OCI-LY7 (cell line): ENCODE results near the gene KCNQ5. TPM values are rescaled to one million over a fixed set of nuclear protein-coding genes. Genes with fewer than 3 reads are reported as not detected.

ENCODE experiments used
- BruUV-seq: library from RNA; stranded (reverse); fragments of 400-500 nt; replicated peaks from 2 replicates; lab custom pipeline; 2021; lab: Mats Ljungman, UMichigan
- CTCF ChIA-PET: fragments of 300-600 bp; sonication (Branson Sonifier 250); formaldehyde crosslinking; loops from one replicate; lab custom pipeline; 2022; ENCODE audit warnings: antibody characterized with exemption; ENCODE audit not compliant: unreplicated experiment; lab: Charles Lee
- POLR2A ChIA-PET: fragments of 300-600 bp; sonication (Branson Sonifier 250); formaldehyde crosslinking; loops from one replicate; lab custom pipeline; 2022; ENCODE audit warnings: antibody characterized with exemption; lab: Charles Lee
- DNase-seq: peaks from one replicate; pipeline ENCODE4 v3.0.0-alpha.2; 2015; ENCODE audit warnings: low spot score
- H2AFZ ChIP-seq: fragments of 200-600 bp; sonication (generic), shearing (Covaris generic); 2 replicates; pipeline ENCODE4 v1.6.1; 2014; ENCODE audit warnings: mild to moderate bottlenecking, antibody characterized with exemption, low read length, moderate library complexity
- H3K27ac ChIP-seq: fragments of 200-600 bp; sonication (generic); 2 replicates; pipeline ENCODE4 v1.5.1; 2014; ENCODE audit warnings: mixed run types, low read depth, mild to moderate bottlenecking, moderate library complexity, low read length, inconsistent platforms; ENCODE audit not compliant: poor library complexity, severe bottlenecking
- H3K36me3 ChIP-seq: fragments of 200-600 bp; sonication (generic); 2 replicates; pipeline ENCODE4 v1.6.1; 2014; ENCODE audit warnings: mild to moderate bottlenecking, antibody characterized with exemption, low read length, moderate library complexity, mixed read lengths; ENCODE audit not compliant: insufficient read depth
- H3K4me1 ChIP-seq: fragments of 200-600 bp; sonication (generic); 2 replicates; pipeline ENCODE4 v1.5.1; 2014; ENCODE audit warnings: mild to moderate bottlenecking, low read length; ENCODE audit not compliant: insufficient read depth, poor library complexity, severe bottlenecking
- H3K4me2 ChIP-seq: fragments of 200-600 bp; sonication (generic); 2 replicates; pipeline ENCODE4 v1.6.1; 2014; ENCODE audit warnings: mild to moderate bottlenecking, low read length
- H3K4me3 ChIP-seq: fragments of 200-600 bp; sonication (generic); 2 replicates; pipeline ENCODE4 v1.5.1; 2014; ENCODE audit warnings: mild to moderate bottlenecking, low read depth, low read length; ENCODE audit not compliant: poor library complexity, severe bottlenecking
- H3K79me2 ChIP-seq: fragments of 200-600 bp; sonication (generic); 2 replicates; pipeline ENCODE4 v1.6.1; 2016; ENCODE audit warnings: low read depth, mild to moderate bottlenecking, low read length, moderate library complexity, mixed read lengths; ENCODE audit not compliant: insufficient read depth
- H3K9me2 ChIP-seq: fragments of 200-600 bp; sonication (generic); 2 replicates; pipeline ENCODE4 v1.6.1; 2016; ENCODE audit warnings: mild to moderate bottlenecking, low read length, mixed read lengths; ENCODE audit not compliant: insufficient read depth
- H3K9me3 ChIP-seq: fragments of 200-600 bp; sonication (generic); 2 replicates; pipeline ENCODE4 v1.6.1; 2014; ENCODE audit warnings: mild to moderate bottlenecking, mixed run types, low read length, mixed read lengths
- H4K20me1 ChIP-seq: fragments of 200-600 bp; sonication (generic); 2 replicates; pipeline ENCODE4 v1.6.1; 2014; ENCODE audit warnings: mild to moderate bottlenecking, antibody characterized with exemption, low read length, moderate library complexity, mixed read lengths; ENCODE audit not compliant: insufficient read depth
- CTCF ChIP-seq: fragments of 200-600 bp; sonication (generic); conservative IDR thresholded peaks from 2 replicates; pipeline ENCODE4 v1.5.1; 2014; ENCODE audit warnings: mild to moderate bottlenecking, antibody characterized with exemption, low read length, moderate library complexity, mixed read lengths
- EZH2phosphoT487 ChIP-seq: fragments of 200-600 bp; sonication (generic); IDR thresholded peaks from 2 replicates; pipeline ENCODE4 v1.6.1; 2018; ENCODE audit warnings: low read depth, borderline replicate concordance, mild to moderate bottlenecking, mixed run types, antibody characterized with exemption, low read length, moderate library complexity, mixed read lengths
- intact Hi-C: fragments of 100-400 bp; cut with micrococcal nuclease; formaldehyde crosslinking; loops from one replicate; pipeline ENCODE4 v1.10.0; 2022; ENCODE audit not compliant: unreplicated experiment
- total RNA-seq, 2 experiments: library from RNA; depleted of rRNA in 1 of 2; stranded (reverse); fragments of >200 nt in 1 of 2; shearing (Covaris generic) in 1 of 2; gene quantifications; 2 replicates each; pipeline ENCODE4 v1.2.3, GENCODE V29; 2014 to 2022

Gene KCNQ5
- total RNA-seq, 2 experiments from 2014 or later, result 26.1 to 29.7 TPM

GRCh38 chr6:72864799-72865198 is 242.9 kb downstream of the KCNQ5 start:
- TF ChIP-seq EZH2phosphoT487 (no peak), CTCF (no peak)
- intact Hi-C loops, result no loop called here
- H3K36me3 ChIP-seq, result no peaks in the 10 kb centered on the region
- H3K4me3 ChIP-seq, result no peak overlapping the region
- H2AFZ ChIP-seq, result no peak overlapping the region
- H3K4me1 ChIP-seq, result no peaks in the 10 kb centered on the region
- H3K9me2 ChIP-seq, result no peaks in the 10 kb centered on the region
- no peaks in the 10 kb centered on the region for H3K79me2 ChIP-seq
- no peaks in the 10 kb centered on the region; the same call in 1 of the 2 replicates for H4K20me1 ChIP-seq
- CTCF ChIA-PET, result no interaction called here
- POLR2A ChIA-PET, result interaction anchor here (0.8 kb wide), 1 partner anchor 179 kb away, joined by 3 read pairs; no protein-coding TSS in a partner anchor
- DNase-seq, result no peak
- H3K27ac ChIP-seq, result no peak overlapping the region
- no peaks in the 10 kb centered on the region for H3K9me3 ChIP-seq
- H3K4me2 ChIP-seq, result no peak overlapping the region
- BruUV-seq, result no TSS peak

DNA sequence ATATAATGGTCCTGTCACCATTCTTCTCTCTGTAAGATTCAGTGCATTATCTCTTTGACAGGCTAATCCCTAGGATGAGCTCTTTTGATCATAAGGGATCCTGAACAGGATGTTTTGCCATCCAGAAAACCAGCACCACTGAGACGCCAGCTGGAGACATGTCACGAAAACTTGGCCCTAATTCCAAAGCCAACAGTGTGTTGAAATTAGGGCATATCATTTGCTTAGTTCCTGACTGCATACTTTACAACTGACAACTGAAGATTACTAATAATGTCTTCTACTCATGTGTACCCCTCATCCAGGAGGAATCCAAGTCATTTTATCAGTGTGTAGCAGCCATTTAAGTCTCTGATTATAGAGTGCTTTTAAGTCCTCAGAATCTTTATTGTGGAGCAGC is 243.6 kb downstream of the KCNQ5 start:
- no peak for TF ChIP-seq CTCF
- no peak for TF ChIP-seq EZH2phosphoT487
- intact Hi-C loops, result no loop called here
- Histone ChIP-seq H3K4me1 (no peaks in the 10 kb centered on the region), H2AFZ (no peak overlapping the region), H3K9me3 (no peaks in the 10 kb centered on the region), H3K4me2 (no peak overlapping the region), H3K4me3 (no peak overlapping the region), H4K20me1 (no peaks in the 10 kb centered on the region; the same call in 1 of the 2 replicates), H3K36me3 (no peaks in the 10 kb centered on the region), H3K27ac (no peak overlapping the region), H3K79me2 (no peaks in the 10 kb centered on the region), H3K9me2 (no peaks in the 10 kb centered on the region)
- ChIA-PET CTCF (no interaction called here), POLR2A (interaction anchor here (0.7 kb wide), 2 partner anchors 117 to 322 kb away, joined by 3 to 6 read pairs; no protein-coding TSS in a partner anchor)
- DNase-seq, result no peak
- no TSS peak for BruUV-seq

DNA sequence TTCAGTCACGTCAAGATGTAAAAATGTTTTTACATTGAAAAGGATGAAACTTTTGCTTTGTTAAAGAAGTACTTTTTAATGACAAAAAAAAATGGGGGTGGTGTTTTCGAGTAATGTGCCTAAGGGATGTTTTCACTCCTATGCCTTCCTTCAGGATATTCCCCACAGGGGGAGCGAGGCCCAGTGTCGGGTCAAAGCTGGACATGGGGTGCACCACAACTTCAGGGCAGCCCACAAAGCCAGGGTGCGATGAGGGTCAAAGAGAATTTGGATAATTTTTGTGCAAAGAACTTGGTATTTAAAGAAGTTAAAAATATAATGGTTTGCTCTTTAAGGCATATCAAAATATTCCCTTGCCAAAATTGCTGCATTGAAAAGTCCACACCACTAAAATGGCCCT is 247.8 kb downstream of the KCNQ5 start:
- TF ChIP-seq EZH2phosphoT487 (no peak), CTCF (no peak)
- ChIA-PET CTCF (no interaction called here), POLR2A (interaction anchor here (1.0 kb wide), 1 partner anchor 90 kb away, joined by 4 read pairs; no protein-coding TSS in a partner anchor)
- Histone ChIP-seq H2AFZ (no peak overlapping the region), H3K9me3 (no peaks in the 10 kb centered on the region), H3K27ac (no peak overlapping the region), H4K20me1 (no peaks in the 10 kb centered on the region), H3K4me3 (no peak overlapping the region), H3K4me1 (no peaks in the 10 kb centered on the region), H3K4me2 (no peak overlapping the region), H3K79me2 (no peaks in the 10 kb centered on the region), H3K36me3 (no peaks in the 10 kb centered on the region), H3K9me2 (no peaks in the 10 kb centered on the region)
- intact Hi-C loops, result no loop called here
- no peak for DNase-seq
- no TSS peak for BruUV-seq
